Measurements from ENCODE around the gene STAU1. TPM values are rescaled to one million over a fixed set of nuclear protein-coding genes. Genes with fewer than 3 reads are reported as not detected.

STAU1 gene
- total RNA-seq, 2 experiments from 2014 or later, result 61.4 to 65.8 TPM

- TF ChIP-seq CTCF (IDR thresholded peaks at IDR 0.05), result no peak
- POLR2A ChIA-PET, result interaction anchor here (1.4 kb wide), 1 partner anchor 13 kb away, joined by 3 read pairs; no protein-coding TSS in a partner anchor
- Histone ChIP-seq H3K27me3 (ENCODE audit: control insufficient read depth in 1 of 2, insufficient read depth in 2 of 2, low read length in 2 of 2) (no peaks in the 10 kb centered on the region), H3K27ac (ENCODE audit: low read depth in 1 of 2, low read length in 2 of 2) (no peak overlapping the region), H3K9me3 (ENCODE audit: control insufficient read depth in 1 of 2, insufficient read depth in 1 of 2, low read length in 2 of 2) (no peaks in the 10 kb centered on the region), H3K4me1 (ENCODE audit: insufficient read depth, low read length) (no peaks in the 10 kb centered on the region), H3K36me3 (ENCODE audit: insufficient read depth, low read length) (peaks cover 87% of the 10 kb centered on the region), H3K4me3 (ENCODE audit: low read length) (no peak overlapping the region)
- CTCF ChIA-PET, result no interaction called here
- ATAC-seq (ENCODE audit: poor library complexity) (no peak), DNase-seq (peak in 2 of 14 experiments; percentile 38 to 39)
- Mint-ChIP-seq H3K27ac (no peak overlapping the region), H3K27me3 (no peaks in the 10 kb centered on the region), H3K9me3 (no peaks in the 10 kb centered on the region), H3K4me3 (no peak overlapping the region), H3K36me3 (ENCODE audit: low read depth) (peaks cover 92% of the 10 kb centered on the region), H3K4me1 (ENCODE audit: low read depth) (peaks cover 4% of the 10 kb centered on the region)
- intact Hi-C loops (cut with DNase I, micrococcal nuclease), result no loop called here
Measured at GRCh38 chr20:49230561-49231133, 42.5 kb upstream of the STAU1 start.

GRCh38 chr20:49230021-49230420, 41.9 kb upstream of the STAU1 start:
- no peak overlapping the region for H3K4me3 Mint-ChIP-seq
- no peak overlapping the region for H3K27ac Mint-ChIP-seq
- H3K9me3 ChIP-seq (ENCODE audit: control insufficient read depth in 1 of 2, insufficient read depth in 1 of 2, low read length in 2 of 2), result no peaks in the 10 kb centered on the region
- TF ChIP-seq CTCF (IDR thresholded peaks at IDR 0.05), result no peak
- peaks cover 87% of the 10 kb centered on the region for H3K36me3 ChIP-seq (ENCODE audit: insufficient read depth, low read length)
- H3K27ac ChIP-seq (ENCODE audit: low read depth in 1 of 2, low read length in 2 of 2), result no peak overlapping the region
- peaks cover 5% of the 10 kb centered on the region for H3K4me1 Mint-ChIP-seq (ENCODE audit: low read depth)
- no peaks in the 10 kb centered on the region for H3K27me3 Mint-ChIP-seq
- H3K4me3 ChIP-seq (ENCODE audit: low read length), result no peak overlapping the region
- ATAC-seq (ENCODE audit: poor library complexity) (no peak), DNase-seq (no peak)
- H3K36me3 Mint-ChIP-seq (ENCODE audit: low read depth), result peaks cover 92% of the 10 kb centered on the region
- no peaks in the 10 kb centered on the region for H3K4me1 ChIP-seq (ENCODE audit: insufficient read depth, low read length)
- intact Hi-C loops (cut with DNase I, micrococcal nuclease), result no loop called here
- POLR2A ChIA-PET, result interaction anchor here (0.7 kb wide), 1 partner anchor 11 kb away, joined by 3 read pairs; the partner anchor contains the start of gene DDX27
- H3K9me3 Mint-ChIP-seq, result no peaks in the 10 kb centered on the region
- CTCF ChIA-PET, result no interaction called here
- no peaks in the 10 kb centered on the region for H3K27me3 ChIP-seq (ENCODE audit: control insufficient read depth in 1 of 2, insufficient read depth in 2 of 2, low read length in 2 of 2)

- no peak for DNase-seq
- Histone ChIP-seq H3K27ac (ENCODE audit: low read depth in 1 of 2, low read length in 2 of 2) (no peak overlapping the region), H3K27me3 (ENCODE audit: control insufficient read depth in 1 of 2, insufficient read depth in 2 of 2, low read length in 2 of 2) (no peaks in the 10 kb centered on the region), H3K9me3 (ENCODE audit: control insufficient read depth in 1 of 2, insufficient read depth in 1 of 2, low read length in 2 of 2) (no peaks in the 10 kb centered on the region), H3K36me3 (ENCODE audit: insufficient read depth, low read length) (peaks cover 87% of the 10 kb centered on the region), H3K4me1 (ENCODE audit: insufficient read depth, low read length) (no peaks in the 10 kb centered on the region), H3K4me3 (ENCODE audit: low read length) (no peak overlapping the region)
- Mint-ChIP-seq H3K27ac (peak overlapping the region; percentile 12), H3K4me3 (no peak overlapping the region), H3K36me3 (ENCODE audit: low read depth) (peaks cover 92% of the 10 kb centered on the region), H3K4me1 (ENCODE audit: low read depth) (peaks cover 5% of the 10 kb centered on the region), H3K27me3 (no peaks in the 10 kb centered on the region), H3K9me3 (no peaks in the 10 kb centered on the region)
- ChIA-PET CTCF (no interaction called here), POLR2A (interaction anchor here (0.7 kb wide), 1 partner anchor 10 kb away, joined by 3 read pairs; the partner anchor contains the start of gene DDX27)
- no peak for ATAC-seq (ENCODE audit: poor library complexity)
- intact Hi-C loops (cut with DNase I, micrococcal nuclease), result no loop called here
- TF ChIP-seq CTCF (IDR thresholded peaks at IDR 0.05), result no peak
Measured at GRCh38 chr20:49229381-49229780, 41.2 kb upstream of the STAU1 start.

Data from CD4-positive, alpha-beta T cell (primary cell).